Measurements from ENCODE around the gene DUSP23.
A peak's percentile ranks its signal among the peaks of the same experiment; 100 is the strongest.

Gene DUSP23

GRCh38 chr1:159786966-159787365 lies 6.2 kb downstream of the DUSP23 start:
- DNase-seq: no peak

GRCh38 chr1:159790237-159790917 lies 9.6 kb downstream of the DUSP23 start:
- no peak for DNase-seq

DNA sequence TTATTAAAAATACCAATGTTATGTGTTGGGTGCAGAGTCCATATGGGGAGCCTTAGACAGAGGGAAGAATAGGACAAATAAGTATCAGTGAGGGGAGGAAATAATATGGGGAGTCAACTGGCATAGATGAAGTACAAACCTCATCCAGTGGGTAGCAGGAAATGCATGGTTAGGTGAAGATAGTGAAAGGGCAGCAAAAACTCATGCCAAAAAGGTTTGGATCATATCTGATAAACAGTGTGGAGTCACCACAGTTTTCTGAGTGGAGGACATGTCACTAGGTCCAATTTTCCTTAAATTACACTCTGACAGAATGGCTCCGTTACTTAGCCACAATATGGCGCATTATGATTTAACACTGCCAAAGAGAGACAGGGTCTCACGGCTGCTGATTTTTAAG lies 10.3 kb downstream of the DUSP23 start:
- no peak for DNase-seq

DNA sequence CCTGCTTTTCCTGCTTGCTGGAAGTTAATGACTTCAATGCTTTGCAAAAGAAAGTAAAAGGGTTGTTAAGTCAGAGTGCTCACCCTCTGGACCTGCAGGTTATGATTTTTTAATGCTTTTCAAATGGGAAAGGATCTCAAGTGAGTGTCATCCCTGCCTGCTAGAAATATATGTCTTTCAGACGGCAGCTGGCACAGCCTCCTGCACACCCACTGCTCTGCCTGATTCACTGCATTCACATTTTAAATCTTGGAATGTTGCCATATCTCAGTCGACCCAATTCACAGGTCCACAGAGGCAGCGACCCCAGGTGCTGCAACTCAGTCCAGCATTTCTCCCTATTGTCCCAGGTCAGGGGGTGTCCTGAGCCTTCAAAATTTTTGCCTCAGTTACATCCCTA lies 10.7 kb downstream of the DUSP23 start:
- DNase-seq: no peak

- DNase-seq: no peak
Observed at GRCh38 chr1:159795534-159795933, 14.8 kb downstream of the DUSP23 start.

GRCh38 chr1:159798893-159799292 lies 18.1 kb downstream of the DUSP23 start:
- peak; percentile 57 for DNase-seq

GRCh38 chr1:159799446-159799985 lies 18.8 kb downstream of the DUSP23 start:
- no peak for DNase-seq

GRCh38 chr1:159800177-159800930 lies 19.6 kb downstream of the DUSP23 start:
- no peak for DNase-seq

DNA sequence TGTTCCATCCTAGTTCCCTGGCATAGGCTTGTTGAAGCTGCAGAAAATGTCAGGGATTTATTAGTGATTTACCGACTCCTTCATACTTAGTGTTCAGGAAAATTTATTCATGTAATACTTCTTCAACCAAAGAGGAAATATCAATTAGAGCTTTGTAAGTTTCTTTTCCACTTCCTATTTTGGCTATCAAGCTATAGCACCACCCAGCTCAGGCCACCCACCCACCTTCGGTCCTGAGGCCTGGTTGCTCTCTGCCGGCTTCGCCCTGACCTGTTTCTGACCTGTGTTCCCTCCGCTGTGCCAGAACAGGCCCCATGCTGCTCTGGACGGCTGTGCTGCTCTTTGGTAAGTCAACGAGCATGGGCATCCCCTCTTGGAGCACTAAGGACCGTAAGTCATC lies 21.3 kb downstream of the DUSP23 start, which contains the start of gene FCRL6:
Gene FCRL6, plus strand, starts transcription at position 250 of the 400 bp plus-strand sequence. Its CDS starts 65 bp downstream, at position 315.
- DNase-seq: no peak

- no peak for DNase-seq
Observed at GRCh38 chr1:159803956-159804689, 23.4 kb downstream of the DUSP23 start.

- no peak for DNase-seq
Observed at GRCh38 chr1:159804924-159805323, 24.2 kb downstream of the DUSP23 start.

DNA sequence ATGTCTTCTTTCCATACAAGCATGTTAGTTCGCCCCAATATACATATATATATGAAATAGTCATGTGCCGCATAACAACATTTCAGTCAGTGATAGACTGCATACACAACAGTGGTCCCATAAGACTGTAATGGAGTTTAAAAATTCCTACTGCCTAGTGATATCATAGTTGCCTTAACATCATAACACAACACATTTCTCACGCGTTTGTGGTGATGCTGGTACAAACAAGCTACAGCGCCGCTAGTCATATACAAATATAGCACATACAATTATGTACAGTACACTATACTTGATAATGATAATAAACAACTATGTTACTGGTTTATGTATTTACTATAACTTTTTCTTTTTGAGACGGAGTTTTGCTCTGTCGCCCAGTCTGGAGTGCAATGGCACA lies 35.2 kb downstream of the DUSP23 start:
- DNase-seq: no peak

GRCh38 chr1:159817276-159818041 lies 36.7 kb downstream of the DUSP23 start:
- DNase-seq: peak; percentile 90

DNA sequence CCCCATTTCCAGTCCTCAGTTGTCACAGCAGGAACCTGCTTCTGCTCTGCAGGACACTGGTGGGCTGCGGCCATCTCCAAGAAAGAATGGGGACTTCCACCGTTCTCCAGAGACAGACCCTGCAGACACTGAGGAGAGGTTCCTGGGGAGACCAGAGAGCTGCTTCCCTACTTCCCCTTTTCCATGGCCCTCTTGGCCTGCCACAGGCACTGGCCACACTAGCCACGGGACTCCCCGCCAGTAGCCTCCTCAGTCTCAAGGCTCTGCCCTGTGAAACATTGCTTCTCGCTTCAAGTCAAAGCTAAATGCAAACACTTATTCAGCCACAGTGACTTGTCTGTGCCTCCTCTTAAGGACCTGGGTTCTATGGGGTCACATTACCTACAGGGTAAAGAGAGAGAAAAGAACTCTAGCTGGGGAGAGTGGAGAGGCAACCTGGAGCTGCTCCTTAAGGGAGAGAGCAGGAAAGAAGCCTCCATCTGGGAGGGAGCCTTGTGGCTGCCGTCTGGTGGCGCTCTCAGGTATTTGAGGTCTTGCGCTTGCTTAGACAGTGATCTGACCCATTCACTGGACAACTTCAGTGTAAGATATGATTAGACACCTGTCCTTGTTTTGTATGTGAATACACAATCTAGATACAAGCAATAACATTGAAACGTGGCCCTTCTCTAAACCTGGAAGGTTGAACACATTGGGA lies 40.6 kb downstream of the DUSP23 start:
- no peak for DNase-seq

- no peak for DNase-seq
Observed at GRCh38 chr1:159823406-159823805, 42.6 kb downstream of the DUSP23 start.

GRCh38 chr1:159825564-159825963 lies 44.8 kb downstream of the DUSP23 start:
- no peak for DNase-seq

DNA sequence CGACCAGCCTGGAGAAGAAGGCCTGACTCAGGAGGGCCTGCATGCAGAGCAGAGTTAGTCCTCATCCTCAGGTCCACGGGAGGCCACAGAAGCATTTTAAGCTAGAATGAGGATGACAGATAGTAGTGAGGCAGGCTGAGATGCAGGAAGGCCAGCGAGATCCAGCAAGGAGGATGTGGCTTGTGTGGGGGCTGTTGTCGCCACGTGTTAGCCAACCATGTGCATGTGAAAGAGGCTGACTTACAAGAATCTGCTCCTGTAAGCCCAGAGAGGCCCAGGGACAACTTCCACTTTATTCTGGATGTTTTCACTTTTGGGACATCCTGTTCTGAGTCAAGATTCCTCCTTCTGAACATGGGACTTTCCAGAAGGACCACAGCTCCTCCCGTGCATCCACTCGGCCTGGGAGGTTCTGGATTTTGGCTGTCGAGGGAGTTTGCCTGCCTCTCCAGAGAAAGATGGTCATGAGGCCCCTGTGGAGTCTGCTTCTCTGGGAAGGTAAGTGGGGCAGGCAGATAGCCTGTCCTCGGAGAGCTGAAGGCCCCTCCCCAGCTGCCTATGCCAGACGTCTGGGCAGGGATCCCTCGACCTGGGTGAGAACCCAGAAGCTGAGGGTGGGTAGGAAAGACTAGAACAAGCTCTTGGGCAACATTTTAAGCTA lies 45.8 kb downstream of the DUSP23 start, which contains the start of gene SLAMF8:
Gene SLAMF8, plus strand, starts transcription at position 433 of the 661 bp plus-strand sequence. Its CDS starts 26 bp downstream, at position 459.
- DNase-seq: no peak

DNA sequence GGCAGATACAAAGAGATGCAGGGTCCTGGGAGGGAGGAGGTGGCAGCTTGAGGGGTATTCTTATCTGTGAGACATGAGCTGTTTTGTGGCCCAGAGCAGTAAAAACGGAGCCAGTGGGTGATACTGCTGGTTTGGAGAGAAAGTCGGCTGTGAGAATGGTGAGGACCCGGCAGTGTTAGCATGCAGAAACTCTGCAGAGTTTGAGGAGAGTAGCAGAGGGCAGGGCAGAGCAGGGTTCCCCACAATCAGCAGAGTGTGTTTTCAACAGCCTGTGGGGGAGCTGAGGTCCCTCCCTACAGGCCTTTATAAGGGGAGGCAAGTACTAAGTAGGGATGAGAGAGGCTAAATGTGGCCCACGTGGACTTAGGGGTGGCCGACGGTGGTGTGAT lies 46.3 kb downstream of the DUSP23 start:
- DNase-seq: no peak

GRCh38 chr1:159827549-159827948 lies 46.8 kb downstream of the DUSP23 start:
- no peak for DNase-seq

DNA sequence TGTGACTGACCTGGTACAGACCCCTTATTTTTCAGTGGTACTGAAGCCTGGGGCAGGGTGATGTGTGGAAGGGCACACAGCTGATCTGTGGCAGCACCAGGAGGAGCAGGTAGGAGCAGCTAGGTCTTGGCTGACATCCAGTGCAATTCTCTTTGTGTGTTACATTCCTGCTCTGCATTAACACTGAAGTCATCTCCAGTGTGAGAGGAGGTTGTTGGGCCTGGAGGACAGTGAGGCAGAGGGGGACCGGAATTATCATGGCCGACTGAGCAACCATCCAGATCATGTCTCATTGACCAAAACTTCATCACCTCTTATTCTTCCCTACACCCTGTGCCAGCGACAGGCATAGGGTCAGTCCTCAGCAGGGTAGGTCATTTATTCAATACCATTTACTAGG lies 47.4 kb downstream of the DUSP23 start:
- DNase-seq: no peak

DNA sequence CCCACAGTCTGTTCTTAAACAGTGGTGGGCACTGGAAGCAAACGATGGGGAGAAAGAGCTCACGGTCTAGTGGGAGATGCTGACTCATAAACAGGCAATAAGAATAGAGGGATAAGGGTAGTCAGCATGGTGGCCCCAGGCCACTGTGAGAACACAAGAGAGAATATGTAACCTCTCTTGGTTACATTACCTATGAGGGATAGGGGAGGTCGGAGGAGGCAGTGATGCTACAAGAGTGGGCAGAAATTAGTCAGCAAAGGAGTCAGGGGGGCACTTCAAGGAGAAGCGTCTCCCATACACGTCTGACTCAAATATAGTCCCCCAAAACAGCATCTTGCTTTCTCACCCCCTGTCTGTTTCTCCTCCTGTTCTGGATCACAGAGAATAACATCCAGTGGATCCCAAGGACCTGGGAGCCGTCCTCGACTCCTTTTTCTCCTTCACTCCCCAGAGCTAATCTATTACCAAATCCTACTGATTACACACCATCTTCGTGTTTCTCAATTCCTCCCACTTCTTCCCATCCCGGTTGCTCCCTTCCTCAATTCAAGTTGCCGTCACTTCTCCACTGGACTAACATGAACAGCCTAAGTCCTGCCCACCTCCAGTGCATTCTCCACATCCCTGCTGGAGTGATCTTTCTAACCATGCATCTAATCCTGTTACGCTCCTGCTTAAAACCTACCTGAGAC lies 48.0 kb downstream of the DUSP23 start:
- no peak for DNase-seq
